ENCODE measurements around the gene CYB561. TPM values are rescaled to one million over a fixed set of nuclear protein-coding genes. Genes with fewer than 3 reads are reported as not detected.

Gene CYB561
- total and polyA plus RNA-seq, 9 of the 15 experiments (the other 6 are each of a cell fraction or from before 2014, with no cell fraction given), result 4.0 to 30.8 (median 17.4) TPM

GRCh38 chr17:63480192-63480784 is 34.2 kb upstream of the CYB561 start (continued):
- no peak for TF ChIP-seq MYNN (IDR thresholded peaks at IDR 0.05)
- TF ChIP-seq MYNN (CRISPR knock-in tag; IDR thresholded peaks at IDR 0.05), result no peak
- TF ChIP-seq ZNF224 (CRISPR knock-in tag; IDR thresholded peaks at IDR 0.05), result no peak

GRCh38 chr17:63479495-63480184 is 33.5 kb upstream of the CYB561 start:
- FAIRE-seq, result no peak
- no peak overlapping the region for H3K4me3 ChIP-seq
- intact Hi-C loops (cut with micrococcal nuclease), result loop anchor here (1.0 to 5.0 kb wide), 4 partner anchors 33 to 133 kb away; partner anchors contain the start of gene CYB561
- H3K9ac ChIP-seq (ENCODE audit: insufficient read depth in 1 of 2, low read depth in 2 of 2, low read length in 2 of 2), result no peak overlapping the region
- no peaks in the 10 kb centered on the region for H4K20me1 ChIP-seq (replicated peaks; ENCODE audit: control insufficient read depth, insufficient read depth, low read length)
- no peak for ATAC-seq
- DNase-seq (ENCODE audit: extremely low read depth in 1 of 4, low spot score in 3 of 4), result no peak
- peaks cover 18 to 54% of the 10 kb centered on the region in 2 experiments; a peak in 4 of 5 replicates for H3K4me1 ChIP-seq (replicated peaks in 1 of 2; ENCODE audit: control insufficient read depth in 2 of 2, insufficient read depth in 2 of 2, low read length in 2 of 2)
- POLR2A ChIA-PET, result interaction anchor here (0.9 to 1.2 kb wide), 5 partner anchors 9 to 54 kb away, joined by 3 to 7 read pairs (median 4); no protein-coding TSS in a partner anchor
- no peaks in the 10 kb centered on the region for H3K9me1 ChIP-seq (ENCODE audit: control insufficient read depth, insufficient read depth, low read length)
- H3K79me2 ChIP-seq (ENCODE audit: control insufficient read depth, insufficient read depth, low read length), result no peaks in the 10 kb centered on the region
- H3K27me3 ChIP-seq (ENCODE audit: control insufficient read depth in 2 of 2, insufficient read depth in 2 of 2, low read length in 2 of 2), result no peaks in the 10 kb centered on the region; a peak in 1 of 5 replicates
- H3K4me2 ChIP-seq (ENCODE audit: insufficient read depth, low read length), result no peak overlapping the region
- in situ Hi-C loops (cut with MboI), result loop anchor here (5.0 kb wide), 1 partner anchor 57 kb away; no protein-coding TSS in a partner anchor
- no peaks in the 10 kb centered on the region for H3K9me3 ChIP-seq (replicated peaks; ENCODE audit: control insufficient read depth, insufficient read depth, low read depth, low read length)
- BruUV-seq (replicated peaks), result no TSS peak
- WGBS (ENCODE audit: insufficient coverage, low coverage, missing lambda C conversion rate), result 60% methylated on average over 11 of the region's 17 CpGs
- H3K27ac ChIP-seq (ENCODE audit: extremely low read depth, low read depth, low read length), result no peak overlapping the region
- CTCF ChIA-PET (ENCODE audit: low intra/inter-chr PET ratio), result interaction anchor here (0.9 to 4.3 kb wide), 3 partner anchors 34 to 54 kb away, joined by 4 to 35 read pairs (median 6); partner anchors contain the start of gene CYB561
- H2AFZ ChIP-seq (ENCODE audit: low read depth, low read length), result no peak overlapping the region
- H3K36me3 ChIP-seq (ENCODE audit: control insufficient read depth, insufficient read depth, low read length), result no peaks in the 10 kb centered on the region
- TF ChIP-seq ILK (tag; IDR thresholded peaks at IDR 0.05; ENCODE audit: borderline replicate concordance, low read depth) (no peak), BCL6 (CRISPR knock-in tag; IDR thresholded peaks at IDR 0.05) (no peak), GTF2F1 (IDR thresholded peaks at IDR 0.05; ENCODE audit: low read depth, low read length) (no peak), REST (IDR thresholded peaks at IDR 0.05; ENCODE audit: borderline replicate concordance) (no peak), REST (CRISPR knock-in tag; IDR thresholded peaks at IDR 0.05; ENCODE audit: low read depth) (no peak)
- TF ChIP-seq, protein P1, sequence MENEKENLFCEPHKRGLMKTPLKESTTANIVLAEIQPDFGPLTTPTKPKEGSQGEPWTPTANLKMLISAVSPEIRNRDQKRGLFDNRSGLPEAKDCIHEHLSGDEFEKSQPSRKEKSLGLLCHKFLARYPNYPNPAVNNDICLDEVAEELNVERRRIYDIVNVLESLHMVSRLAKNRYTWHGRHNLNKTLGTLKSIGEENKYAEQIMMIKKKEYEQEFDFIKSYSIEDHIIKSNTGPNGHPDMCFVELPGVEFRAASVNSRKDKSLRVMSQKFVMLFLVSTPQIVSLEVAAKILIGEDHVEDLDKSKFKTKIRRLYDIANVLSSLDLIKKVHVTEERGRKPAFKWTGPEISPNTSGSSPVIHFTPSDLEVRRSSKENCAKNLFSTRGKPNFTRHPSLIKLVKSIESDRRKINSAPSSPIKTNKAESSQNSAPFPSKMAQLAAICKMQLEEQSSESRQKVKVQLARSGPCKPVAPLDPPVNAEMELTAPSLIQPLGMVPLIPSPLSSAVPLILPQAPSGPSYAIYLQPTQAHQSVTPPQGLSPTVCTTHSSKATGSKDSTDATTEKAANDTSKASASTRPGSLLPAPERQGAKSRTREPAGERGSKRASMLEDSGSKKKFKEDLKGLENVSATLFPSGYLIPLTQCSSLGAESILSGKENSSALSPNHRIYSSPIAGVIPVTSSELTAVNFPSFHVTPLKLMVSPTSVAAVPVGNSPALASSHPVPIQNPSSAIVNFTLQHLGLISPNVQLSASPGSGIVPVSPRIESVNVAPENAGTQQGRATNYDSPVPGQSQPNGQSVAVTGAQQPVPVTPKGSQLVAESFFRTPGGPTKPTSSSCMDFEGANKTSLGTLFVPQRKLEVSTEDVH (IDR thresholded peaks at IDR 0.05; ENCODE audit: low read depth, partially characterized antibody), result no peak
